HFF-Myc (cell line): ENCODE data around the gene MED8.

Experiments used
- DNase-seq: peaks from one replicate; pipeline ENCODE4 v3.0.0-alpha.2; 2011; ENCODE audit warnings: low read depth; ENCODE audit errors: extremely low read depth
- H3K4me3 ChIP-seq: replicated peaks from 2 replicates; pipeline ENCODE4 v1.5.1; 2011; ENCODE audit warnings: low read depth, mild to moderate bottlenecking, control low read depth, low read length
- CTCF ChIP-seq: IDR thresholded peaks from 2 replicates; pipeline ENCODE4 v1.5.1; 2012; ENCODE audit warnings: mild to moderate bottlenecking, low read depth, low read length, control low read depth; ENCODE audit errors: missing control alignments

Gene MED8

GRCh38 chr1:43421976-43422750 is 32.6 kb upstream of the MED8 start:
- no peak overlapping the region for H3K4me3 ChIP-seq
- no peak for DNase-seq
- TF ChIP-seq CTCF: no peak

- TF ChIP-seq CTCF: no peak
- DNase-seq: no peak
- H3K4me3 ChIP-seq: no peak overlapping the region
Measured at GRCh38 chr1:43421396-43421795, 31.8 kb upstream of the MED8 start.

- no peak for DNase-seq
- TF ChIP-seq CTCF: no peak
- no peak overlapping the region for H3K4me3 ChIP-seq
Measured at GRCh38 chr1:43420874-43421273, 31.3 kb upstream of the MED8 start.

DNA sequence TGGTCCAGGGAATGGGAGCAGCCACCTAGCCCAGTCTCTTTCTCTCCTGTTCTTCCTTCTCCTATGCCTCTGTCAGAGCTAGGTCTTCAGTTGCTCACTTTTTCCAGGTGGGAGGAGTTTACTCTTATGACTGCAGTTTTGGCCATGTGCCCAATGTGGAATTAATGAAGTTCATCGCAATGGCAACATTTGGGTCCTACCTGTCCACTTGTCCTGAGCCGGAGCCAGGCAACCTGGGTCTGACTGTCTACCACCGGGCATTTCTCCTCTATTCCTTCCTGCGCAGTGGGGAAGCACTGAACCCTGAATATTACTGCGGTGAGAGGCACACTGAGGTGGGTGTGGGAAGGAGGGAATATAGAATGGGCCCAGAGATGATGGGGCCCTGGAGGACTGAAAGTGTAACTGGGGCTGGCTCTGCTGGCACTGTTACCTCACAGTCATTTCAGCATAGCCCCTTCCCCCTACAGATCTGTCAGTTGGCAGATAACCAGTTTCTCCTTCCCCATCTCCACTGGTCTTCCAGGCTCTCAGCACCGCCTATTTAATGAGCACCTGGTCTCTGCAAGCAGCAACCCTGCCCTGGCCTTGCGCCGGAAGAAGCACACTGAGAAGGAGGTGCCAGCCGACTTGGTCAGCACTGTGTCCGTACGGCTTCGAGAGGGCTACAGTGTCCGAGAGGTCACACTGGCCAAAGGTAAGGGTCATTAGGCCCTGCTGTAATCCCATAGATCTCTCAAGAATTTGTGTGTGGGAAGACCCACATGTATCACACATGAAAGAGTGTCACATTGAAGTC is 30.2 kb upstream of the MED8 start:
- H3K4me3 ChIP-seq: no peak overlapping the region
- TF ChIP-seq CTCF: no peak
- DNase-seq: no peak

- TF ChIP-seq CTCF: no peak
- no peak overlapping the region for H3K4me3 ChIP-seq
- DNase-seq: no peak
Measured at GRCh38 chr1:43418858-43419257, 29.3 kb upstream of the MED8 start.

- TF ChIP-seq CTCF: no peak
- no peak for DNase-seq
- H3K4me3 ChIP-seq: no peak overlapping the region
Measured at GRCh38 chr1:43415901-43416300, 26.3 kb upstream of the MED8 start.
